IPS-20b (cell line): ENCODE data around the gene RHPN2.
"Not testable (repeated sequence)": the region's sequence is repeated elsewhere in the genome, so short reads cannot be mapped to it uniquely, and the experiment has no call there.

Experiments
- H3K27ac ChIP-seq: one replicate; pipeline ENCODE4 v1.5.1; 2013; ENCODE audit warnings: low read length
- H3K27me3 ChIP-seq: 2 replicates; pipeline ENCODE4 v1.6.1; 2013; ENCODE audit warnings: mild to moderate bottlenecking, low read length, inconsistent platforms; ENCODE audit not compliant: insufficient read depth
- H3K36me3 ChIP-seq: 2 replicates; pipeline ENCODE4 v1.6.1; 2013; ENCODE audit warnings: low read depth, mild to moderate bottlenecking, inconsistent platforms, low read length, moderate library complexity; ENCODE audit not compliant: insufficient read depth
- H3K4me1 ChIP-seq: 2 replicates; pipeline ENCODE4 v1.6.1; 2013; ENCODE audit warnings: mild to moderate bottlenecking, control low read depth, inconsistent platforms, low read length, moderate library complexity; ENCODE audit not compliant: insufficient read depth
- H3K4me3 ChIP-seq: 2 replicates; pipeline ENCODE4 v1.5.1; 2013; ENCODE audit warnings: mild to moderate bottlenecking, low read length, inconsistent platforms
- H3K9ac ChIP-seq: 2 replicates; pipeline ENCODE4 v1.6.1; 2013; ENCODE audit warnings: low read depth, mild to moderate bottlenecking, inconsistent platforms, low read length, moderate library complexity
- H3K9me3 ChIP-seq: 2 replicates; pipeline ENCODE4 v1.6.1; 2013; ENCODE audit warnings: mild to moderate bottlenecking, low read depth, low read length, inconsistent platforms; ENCODE audit not compliant: insufficient read depth

Gene RHPN2

DNA sequence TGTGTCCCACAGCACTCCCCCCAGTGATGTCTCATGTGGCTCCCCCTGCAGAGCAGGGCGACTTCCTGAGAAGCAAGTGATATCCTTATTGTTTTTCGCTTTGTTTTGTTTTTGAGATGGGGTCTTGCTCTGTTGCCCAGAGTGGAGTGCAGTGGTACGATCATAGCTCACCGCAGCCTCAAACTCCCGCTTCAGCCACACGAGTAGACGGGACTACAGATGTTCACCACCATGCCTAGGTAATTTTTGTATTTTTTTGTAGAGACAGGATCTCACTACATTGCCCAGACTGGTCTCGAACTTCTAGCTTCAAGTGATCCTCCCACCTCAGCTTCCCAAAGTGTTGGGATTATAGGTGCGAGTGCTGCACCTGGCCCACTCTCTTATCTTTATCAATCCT, 97.9 kb downstream of the RHPN2 start:
- H3K9ac ChIP-seq = no peak overlapping the region
- peaks cover 38% of the 10 kb centered on the region for H3K36me3 ChIP-seq
- H3K9me3 ChIP-seq = no peaks in the 10 kb centered on the region
- no peaks in the 10 kb centered on the region for H3K4me1 ChIP-seq
- no peak overlapping the region for H3K4me3 ChIP-seq
- H3K27ac ChIP-seq = no peak overlapping the region
- H3K27me3 ChIP-seq = no peaks in the 10 kb centered on the region

DNA sequence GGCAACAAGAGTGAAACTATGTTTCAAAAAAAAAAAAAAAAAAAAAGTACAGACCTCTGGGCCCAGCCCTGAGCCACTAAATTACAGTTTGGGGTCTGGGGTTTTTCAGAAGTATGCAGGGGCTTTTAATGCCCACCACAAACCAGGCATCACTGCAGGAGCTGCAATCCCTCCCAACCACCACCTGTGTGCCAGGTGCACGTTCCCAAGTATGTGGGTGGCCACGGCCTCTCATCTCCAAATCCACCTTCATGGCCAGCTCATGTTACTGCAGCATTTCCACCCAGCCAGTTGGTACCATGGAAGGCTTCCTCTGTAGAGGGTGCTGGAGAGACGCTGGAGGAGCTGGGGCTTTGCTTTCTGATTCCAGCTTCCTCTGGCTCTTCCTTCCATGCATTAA, 119.4 kb downstream of the RHPN2 start:
- H3K4me1 ChIP-seq = no peaks in the 10 kb centered on the region
- peaks cover 30% of the 10 kb centered on the region; the same call in 1 of the 2 replicates for H3K36me3 ChIP-seq
- H3K4me3 ChIP-seq = no peak overlapping the region
- H3K9ac ChIP-seq = no peak overlapping the region
- no peak overlapping the region for H3K27ac ChIP-seq
- no peaks in the 10 kb centered on the region for H3K9me3 ChIP-seq
- no peaks in the 10 kb centered on the region for H3K27me3 ChIP-seq

DNA sequence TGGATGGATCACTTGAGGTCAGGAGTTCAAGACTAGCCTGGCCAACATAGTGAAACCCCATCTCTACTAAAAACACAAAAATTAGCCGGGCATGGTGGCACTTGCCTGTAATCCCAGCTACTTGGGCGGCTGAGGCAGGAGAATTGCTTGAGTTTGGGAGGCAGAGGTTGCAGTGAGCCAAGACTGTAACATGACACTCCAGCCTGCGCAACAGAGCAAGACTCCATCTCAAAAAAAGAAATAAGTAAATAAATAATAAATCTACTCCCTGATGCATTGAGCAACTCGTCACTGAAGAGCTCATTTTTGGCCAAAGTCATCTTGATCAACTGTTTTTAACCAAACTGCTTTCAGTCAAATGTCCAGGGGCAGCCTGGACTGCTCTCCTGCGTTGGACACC, 123.4 kb downstream of the RHPN2 start:
- not testable (repeated sequence) for H3K9ac ChIP-seq, H3K9me3 ChIP-seq, H3K4me1 ChIP-seq, H3K27ac ChIP-seq, H3K4me3 ChIP-seq, H3K27me3 ChIP-seq
- peaks cover 21% of the 10 kb centered on the region for H3K36me3 ChIP-seq

DNA sequence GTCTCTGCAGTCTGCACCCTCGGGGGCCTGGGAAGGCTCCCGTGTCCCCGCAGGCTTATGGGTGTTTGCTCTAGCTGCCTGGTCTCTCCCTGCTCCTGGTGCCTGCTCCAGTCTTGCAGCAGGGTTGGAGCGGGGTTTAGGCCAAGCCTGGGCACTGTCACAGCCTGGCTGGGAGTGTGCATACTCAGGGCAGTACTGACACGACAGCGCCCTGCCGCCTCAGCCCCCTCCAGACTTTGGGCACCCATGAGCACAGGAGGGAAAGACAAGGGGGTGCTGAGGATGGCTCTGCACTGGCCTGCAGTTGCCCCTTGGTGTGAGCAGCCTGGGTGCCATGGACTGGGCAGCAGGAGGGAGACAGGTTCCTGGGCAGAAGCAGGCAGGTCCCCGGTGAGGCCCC, 128.6 kb downstream of the RHPN2 start:
- no peak overlapping the region for H3K9ac ChIP-seq
- no peaks in the 10 kb centered on the region for H3K4me1 ChIP-seq
- H3K27ac ChIP-seq = no peak overlapping the region
- H3K27me3 ChIP-seq = no peaks in the 10 kb centered on the region
- H3K4me3 ChIP-seq = no peak overlapping the region
- no peaks in the 10 kb centered on the region for H3K9me3 ChIP-seq
- peaks cover 14% of the 10 kb centered on the region for H3K36me3 ChIP-seq

DNA sequence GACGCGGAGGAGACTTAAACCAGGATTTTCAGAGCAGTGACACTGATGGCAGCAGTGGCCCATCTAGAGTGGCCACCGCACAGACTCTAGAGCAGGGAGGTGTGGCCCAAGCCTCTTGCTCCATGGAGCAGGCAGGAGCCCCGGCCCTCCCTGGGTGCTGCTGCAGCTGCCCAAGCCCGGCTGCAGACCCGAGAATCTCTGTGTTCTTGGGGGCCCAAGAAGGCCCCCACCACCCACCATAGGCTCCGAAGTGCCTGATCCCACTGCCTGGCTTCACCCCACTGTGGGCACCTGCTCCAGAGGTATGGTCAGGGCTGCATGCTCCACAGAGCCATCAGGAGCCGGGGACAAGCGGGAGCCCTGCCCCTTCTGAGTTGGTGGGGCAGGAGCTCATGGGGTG, 129.1 kb downstream of the RHPN2 start:
- Histone ChIP-seq H3K9me3 (no peaks in the 10 kb centered on the region), H3K9ac (no peak overlapping the region), H3K36me3 (peaks cover 16% of the 10 kb centered on the region), H3K4me1 (no peaks in the 10 kb centered on the region), H3K27ac (no peak overlapping the region), H3K4me3 (no peak overlapping the region), H3K27me3 (no peaks in the 10 kb centered on the region)

DNA sequence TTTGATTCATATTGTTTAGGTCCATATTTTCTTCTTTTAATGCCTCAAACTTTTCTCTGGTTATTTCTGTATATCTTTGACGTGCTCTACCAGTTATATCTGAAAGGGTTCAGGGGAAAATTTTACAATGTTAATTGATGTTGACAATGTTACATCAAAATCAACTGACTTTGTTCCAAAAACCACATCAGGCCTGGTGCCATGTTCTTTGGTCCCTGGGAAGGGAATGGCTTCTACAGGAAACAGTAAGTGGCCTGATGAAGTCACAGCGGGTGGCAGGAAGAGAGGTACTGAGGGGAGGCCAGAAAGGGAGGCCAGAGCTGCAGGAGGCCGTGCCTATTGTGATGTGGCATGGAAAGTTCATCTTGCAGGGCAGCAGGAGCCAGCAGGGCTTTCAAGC, 131.1 kb downstream of the RHPN2 start:
- peaks cover 21% of the 10 kb centered on the region for H3K36me3 ChIP-seq
- no peak overlapping the region for H3K4me3 ChIP-seq
- no peaks in the 10 kb centered on the region for H3K27me3 ChIP-seq
- H3K9me3 ChIP-seq = no peaks in the 10 kb centered on the region
- no peak overlapping the region for H3K9ac ChIP-seq
- no peaks in the 10 kb centered on the region for H3K4me1 ChIP-seq
- H3K27ac ChIP-seq = no peak overlapping the region

DNA sequence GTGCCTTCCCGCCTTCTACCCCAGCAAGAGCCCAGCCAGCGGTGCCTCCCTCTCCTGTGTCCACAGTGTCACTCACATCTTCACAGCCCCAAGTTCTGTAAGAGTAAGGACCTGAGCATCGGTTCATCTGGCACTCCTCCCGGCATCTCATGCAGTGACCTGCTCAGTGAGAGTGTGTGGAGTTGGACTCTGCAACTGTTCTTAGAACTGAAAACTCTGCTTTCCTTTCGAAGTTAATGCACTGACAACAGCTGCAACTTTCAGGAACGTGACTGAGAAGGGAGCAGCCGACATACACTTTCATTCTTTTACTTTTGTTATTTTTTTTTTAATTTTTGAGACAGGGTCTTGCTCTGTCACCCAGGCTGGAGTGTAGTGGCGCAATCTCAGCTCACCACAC, 134.1 kb downstream of the RHPN2 start:
- Histone ChIP-seq H3K9me3 (peaks cover 4% of the 10 kb centered on the region; the same call in 1 of the 2 replicates), H3K9ac (no peak overlapping the region), H3K36me3 (peaks cover 10% of the 10 kb centered on the region), H3K27me3 (no peaks in the 10 kb centered on the region), H3K4me3 (no peak overlapping the region), H3K4me1 (no peaks in the 10 kb centered on the region), H3K27ac (no peak overlapping the region)

DNA sequence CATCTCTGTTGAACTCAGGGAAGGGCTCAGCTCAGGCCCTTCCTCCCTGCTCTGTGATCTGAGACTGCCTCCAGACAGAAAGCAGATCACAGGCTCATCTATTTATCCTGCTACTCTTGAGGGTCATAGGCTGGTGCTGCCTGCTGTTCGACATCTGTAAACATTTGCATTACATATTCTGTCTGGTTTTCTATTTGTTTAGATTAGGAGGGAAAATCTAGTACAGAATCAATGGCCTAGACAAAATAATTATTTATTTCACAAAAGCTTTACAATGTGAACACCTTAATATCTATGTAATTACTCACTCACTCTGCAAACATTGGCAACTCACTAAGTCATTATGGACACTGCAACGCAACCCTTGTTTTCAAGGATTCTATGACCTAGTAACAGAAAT, 135.9 kb downstream of the RHPN2 start:
- H3K4me3 ChIP-seq = no peak overlapping the region
- no peaks in the 10 kb centered on the region for H3K27me3 ChIP-seq
- H3K9ac ChIP-seq = no peak overlapping the region
- H3K4me1 ChIP-seq = no peaks in the 10 kb centered on the region
- no peak overlapping the region for H3K27ac ChIP-seq
- H3K9me3 ChIP-seq = peaks cover 4% of the 10 kb centered on the region; the same call in 1 of the 2 replicates
- peaks cover 10% of the 10 kb centered on the region for H3K36me3 ChIP-seq
